ENCODE results near the gene PPP1R11. TPM values are rescaled to one million over a fixed set of nuclear protein-coding genes. Genes with fewer than 3 reads are reported as not detected.
A peak's percentile ranks its signal among the peaks of the same experiment; 100 is the strongest.

PPP1R11 gene
- total RNA-seq, 1 donor from 2014 or later, result 52.3 TPM

DNA sequence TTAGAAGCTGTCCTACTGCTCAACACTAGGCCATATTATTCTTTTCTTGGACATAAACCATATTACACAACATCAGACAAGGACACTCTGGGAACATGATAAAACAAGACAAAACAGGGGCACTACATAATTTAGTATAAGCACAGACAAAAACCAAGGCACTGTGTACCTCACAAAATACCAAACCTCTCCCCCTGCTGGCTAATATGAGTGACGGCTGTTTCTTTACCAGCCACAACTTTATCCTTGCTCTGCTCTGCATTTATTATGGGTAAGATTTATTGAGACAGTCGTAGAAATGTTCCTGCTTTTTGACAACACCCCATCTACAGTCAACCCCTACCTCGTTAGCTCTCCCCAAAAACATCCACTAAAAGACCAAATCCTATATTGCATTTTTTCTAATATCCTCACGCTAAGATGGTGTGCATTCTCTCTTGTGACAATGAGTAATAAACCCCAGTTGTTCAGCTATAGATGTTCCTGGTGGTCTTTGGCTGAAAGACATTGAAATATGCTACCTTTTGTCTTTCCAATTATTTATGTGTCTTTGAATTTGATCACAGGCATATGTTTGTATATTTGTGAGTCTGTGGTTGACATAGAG, 29.7 kb upstream of the PPP1R11 start:
- H3K36me3 Mint-ChIP-seq (ENCODE audit: unreplicated experiment), result no peaks in the 10 kb centered on the region
- H3K27me3 Mint-ChIP-seq (ENCODE audit: unreplicated experiment), result no peaks in the 10 kb centered on the region
- no peak for DNase-seq
- H3K4me3 Mint-ChIP-seq (ENCODE audit: unreplicated experiment), result no peak overlapping the region
- H3K9me3 Mint-ChIP-seq (ENCODE audit: unreplicated experiment), result no peaks in the 10 kb centered on the region
- H3K27ac Mint-ChIP-seq (ENCODE audit: unreplicated experiment), result no peak overlapping the region
- TF ChIP-seq, protein P1, sequence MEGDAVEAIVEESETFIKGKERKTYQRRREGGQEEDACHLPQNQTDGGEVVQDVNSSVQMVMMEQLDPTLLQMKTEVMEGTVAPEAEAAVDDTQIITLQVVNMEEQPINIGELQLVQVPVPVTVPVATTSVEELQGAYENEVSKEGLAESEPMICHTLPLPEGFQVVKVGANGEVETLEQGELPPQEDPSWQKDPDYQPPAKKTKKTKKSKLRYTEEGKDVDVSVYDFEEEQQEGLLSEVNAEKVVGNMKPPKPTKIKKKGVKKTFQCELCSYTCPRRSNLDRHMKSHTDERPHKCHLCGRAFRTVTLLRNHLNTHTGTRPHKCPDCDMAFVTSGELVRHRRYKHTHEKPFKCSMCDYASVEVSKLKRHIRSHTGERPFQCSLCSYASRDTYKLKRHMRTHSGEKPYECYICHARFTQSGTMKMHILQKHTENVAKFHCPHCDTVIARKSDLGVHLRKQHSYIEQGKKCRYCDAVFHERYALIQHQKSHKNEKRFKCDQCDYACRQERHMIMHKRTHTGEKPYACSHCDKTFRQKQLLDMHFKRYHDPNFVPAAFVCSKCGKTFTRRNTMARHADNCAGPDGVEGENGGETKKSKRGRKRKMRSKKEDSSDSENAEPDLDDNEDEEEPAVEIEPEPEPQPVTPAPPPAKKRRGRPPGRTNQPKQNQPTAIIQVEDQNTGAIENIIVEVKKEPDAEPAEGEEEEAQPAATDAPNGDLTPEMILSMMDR (IDR thresholded peaks at IDR 0.05; ENCODE audit: partially characterized antibody, unreplicated experiment), result peak; percentile 71
- H3K4me1 Mint-ChIP-seq (ENCODE audit: low read depth, unreplicated experiment), result peaks cover 2% of the 10 kb centered on the region

- no peak overlapping the region for H3K27ac Mint-ChIP-seq (ENCODE audit: unreplicated experiment)
- H3K4me3 Mint-ChIP-seq (ENCODE audit: unreplicated experiment), result no peak overlapping the region
- H3K4me1 Mint-ChIP-seq (ENCODE audit: low read depth, unreplicated experiment), result no peaks in the 10 kb centered on the region
- H3K36me3 Mint-ChIP-seq (ENCODE audit: unreplicated experiment), result no peaks in the 10 kb centered on the region
- no peak for DNase-seq
- TF ChIP-seq, protein P1 (IDR thresholded peaks at IDR 0.05; ENCODE audit: partially characterized antibody, unreplicated experiment), result no peak
- H3K27me3 Mint-ChIP-seq (ENCODE audit: unreplicated experiment), result no peaks in the 10 kb centered on the region
- H3K9me3 Mint-ChIP-seq (ENCODE audit: unreplicated experiment), result no peaks in the 10 kb centered on the region
Measured at GRCh38 chr6:30041221-30041620, 25.8 kb upstream of the PPP1R11 start.

DNA sequence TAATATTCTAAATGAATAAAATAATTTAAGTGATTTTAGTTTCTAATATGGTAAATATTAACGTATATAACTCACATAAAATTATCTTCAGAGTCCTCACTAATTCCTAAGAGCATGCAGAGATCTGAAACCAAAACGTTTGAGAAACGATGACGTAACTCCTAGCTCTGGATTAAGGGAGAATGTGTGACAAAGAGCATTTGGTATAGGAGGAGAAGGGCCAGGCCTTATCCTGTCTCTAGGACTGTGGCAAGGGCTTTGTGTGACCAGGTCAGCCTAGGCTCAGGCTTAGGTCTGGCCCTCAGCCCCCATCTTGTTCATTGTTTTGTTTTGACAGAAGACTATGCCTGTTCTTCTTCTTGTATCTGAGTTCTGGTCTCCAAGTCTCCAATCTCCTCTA, 25.2 kb upstream of the PPP1R11 start:
- Mint-ChIP-seq H3K9me3 (ENCODE audit: unreplicated experiment) (no peaks in the 10 kb centered on the region), H3K27ac (ENCODE audit: unreplicated experiment) (no peak overlapping the region), H3K4me3 (ENCODE audit: unreplicated experiment) (no peak overlapping the region), H3K36me3 (ENCODE audit: unreplicated experiment) (no peaks in the 10 kb centered on the region), H3K4me1 (ENCODE audit: low read depth, unreplicated experiment) (no peaks in the 10 kb centered on the region), H3K27me3 (ENCODE audit: unreplicated experiment) (no peaks in the 10 kb centered on the region)
- TF ChIP-seq, protein P1 (IDR thresholded peaks at IDR 0.05; ENCODE audit: partially characterized antibody, unreplicated experiment), result no peak
- no peak for DNase-seq

DNA sequence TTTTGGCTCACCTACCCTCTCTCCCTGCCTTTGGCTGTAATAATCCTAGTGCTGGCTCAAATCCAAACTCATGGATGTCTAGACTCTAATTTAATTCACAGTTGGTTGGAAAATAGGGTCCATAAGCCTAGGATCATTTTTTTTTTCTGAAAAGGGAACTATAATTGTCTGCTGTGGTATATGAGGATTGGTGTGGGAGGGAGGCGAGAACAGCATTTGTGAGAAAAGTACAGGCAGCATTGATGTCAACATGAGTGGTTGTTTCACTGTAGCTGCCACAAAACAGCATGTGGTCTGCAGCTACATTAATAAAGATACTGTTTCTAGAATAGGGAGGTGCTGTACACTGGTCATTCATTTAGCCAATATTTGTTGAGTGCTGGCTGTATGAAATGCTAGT, 24.5 kb upstream of the PPP1R11 start:
- no peaks in the 10 kb centered on the region for H3K27me3 Mint-ChIP-seq (ENCODE audit: unreplicated experiment)
- DNase-seq, result no peak
- TF ChIP-seq, protein P1 (IDR thresholded peaks at IDR 0.05; ENCODE audit: partially characterized antibody, unreplicated experiment), result no peak
- H3K4me1 Mint-ChIP-seq (ENCODE audit: low read depth, unreplicated experiment), result no peaks in the 10 kb centered on the region
- no peak overlapping the region for H3K4me3 Mint-ChIP-seq (ENCODE audit: unreplicated experiment)
- no peak overlapping the region for H3K27ac Mint-ChIP-seq (ENCODE audit: unreplicated experiment)
- H3K9me3 Mint-ChIP-seq (ENCODE audit: unreplicated experiment), result no peaks in the 10 kb centered on the region
- H3K36me3 Mint-ChIP-seq (ENCODE audit: unreplicated experiment), result no peaks in the 10 kb centered on the region

GRCh38 chr6:30042914-30043313, 24.1 kb upstream of the PPP1R11 start:
- TF ChIP-seq, protein P1 (IDR thresholded peaks at IDR 0.05; ENCODE audit: partially characterized antibody, unreplicated experiment), result no peak
- Mint-ChIP-seq H3K4me1 (ENCODE audit: low read depth, unreplicated experiment) (no peaks in the 10 kb centered on the region), H3K4me3 (ENCODE audit: unreplicated experiment) (no peak overlapping the region), H3K27ac (ENCODE audit: unreplicated experiment) (no peak overlapping the region), H3K36me3 (ENCODE audit: unreplicated experiment) (no peaks in the 10 kb centered on the region), H3K9me3 (ENCODE audit: unreplicated experiment) (no peaks in the 10 kb centered on the region), H3K27me3 (ENCODE audit: unreplicated experiment) (no peaks in the 10 kb centered on the region)
- DNase-seq, result no peak

Data from glutamatergic neuron (in vitro differentiated cells).